ENCODE results near the gene FTL.

FTL gene

GRCh38 chr19:48969276-48970138, 4.4 kb downstream of the FTL start:
- H3K27ac ChIP-seq (ENCODE audit: low read length) = no peak overlapping the region
- peaks cover 59% of the 10 kb centered on the region for H3K36me3 ChIP-seq (ENCODE audit: insufficient read depth, low read depth, low read length)
- H3K9me3 ChIP-seq (ENCODE audit: insufficient read depth, low read depth, low read length) = no peaks in the 10 kb centered on the region
- H3K27me3 ChIP-seq (ENCODE audit: insufficient read depth, low read length) = no peaks in the 10 kb centered on the region
- peaks cover 2% of the 10 kb centered on the region; the same call in 1 of the 2 replicates for H3K4me1 ChIP-seq (ENCODE audit: insufficient read depth, low read length)
- no peak overlapping the region for H3K4me3 ChIP-seq (ENCODE audit: low read length)
- H3K9ac ChIP-seq (ENCODE audit: low read depth, low read length) = no peak overlapping the region

GRCh38 chr19:48970139-48970766, 5.1 kb downstream of the FTL start:
- H3K27me3 ChIP-seq (ENCODE audit: insufficient read depth, low read length) = no peaks in the 10 kb centered on the region
- H3K9ac ChIP-seq (ENCODE audit: low read depth, low read length) = no peak overlapping the region
- H3K27ac ChIP-seq (ENCODE audit: low read length) = no peak overlapping the region
- no peak overlapping the region for H3K4me3 ChIP-seq (ENCODE audit: low read length)
- peaks cover 60% of the 10 kb centered on the region for H3K36me3 ChIP-seq (ENCODE audit: insufficient read depth, low read depth, low read length)
- H3K4me1 ChIP-seq (ENCODE audit: insufficient read depth, low read length) = no peaks in the 10 kb centered on the region
- no peaks in the 10 kb centered on the region for H3K9me3 ChIP-seq (ENCODE audit: insufficient read depth, low read depth, low read length)

GRCh38 chr19:48970923-48971395, 5.8 kb downstream of the FTL start:
- Histone ChIP-seq H3K9ac (ENCODE audit: low read depth, low read length) (no peak overlapping the region), H3K9me3 (ENCODE audit: insufficient read depth, low read depth, low read length) (no peaks in the 10 kb centered on the region), H3K4me3 (ENCODE audit: low read length) (no peak overlapping the region), H3K27me3 (ENCODE audit: insufficient read depth, low read length) (no peaks in the 10 kb centered on the region), H3K4me1 (ENCODE audit: insufficient read depth, low read length) (no peaks in the 10 kb centered on the region), H3K27ac (ENCODE audit: low read length) (no peak overlapping the region), H3K36me3 (ENCODE audit: insufficient read depth, low read depth, low read length) (peaks cover 58% of the 10 kb centered on the region)

GRCh38 chr19:48975947-48976847, 11.1 kb downstream of the FTL start:
- H3K9ac ChIP-seq (ENCODE audit: low read depth, low read length) = no peak overlapping the region
- H3K4me1 ChIP-seq (ENCODE audit: insufficient read depth, low read length) = no peaks in the 10 kb centered on the region
- no peaks in the 10 kb centered on the region for H3K9me3 ChIP-seq (ENCODE audit: insufficient read depth, low read depth, low read length)
- no peak overlapping the region for H3K27ac ChIP-seq (ENCODE audit: low read length)
- no peak overlapping the region for H3K4me3 ChIP-seq (ENCODE audit: low read length)
- peaks cover 24% of the 10 kb centered on the region for H3K36me3 ChIP-seq (ENCODE audit: insufficient read depth, low read depth, low read length)
- no peaks in the 10 kb centered on the region for H3K27me3 ChIP-seq (ENCODE audit: insufficient read depth, low read length)

- Histone ChIP-seq H3K27me3 (ENCODE audit: insufficient read depth, low read length) (no peaks in the 10 kb centered on the region), H3K4me3 (ENCODE audit: low read length) (no peak overlapping the region), H3K36me3 (ENCODE audit: insufficient read depth, low read depth, low read length) (peaks cover 32% of the 10 kb centered on the region), H3K9me3 (ENCODE audit: insufficient read depth, low read depth, low read length) (no peaks in the 10 kb centered on the region), H3K4me1 (ENCODE audit: insufficient read depth, low read length) (no peaks in the 10 kb centered on the region), H3K27ac (ENCODE audit: low read length) (no peak overlapping the region), H3K9ac (ENCODE audit: low read depth, low read length) (no peak overlapping the region)
Measured at GRCh38 chr19:48977061-48977460, 12.0 kb downstream of the FTL start.

- Histone ChIP-seq H3K9me3 (ENCODE audit: insufficient read depth, low read depth, low read length) (no peaks in the 10 kb centered on the region), H3K36me3 (ENCODE audit: insufficient read depth, low read depth, low read length) (peaks cover 50% of the 10 kb centered on the region), H3K27me3 (ENCODE audit: insufficient read depth, low read length) (no peaks in the 10 kb centered on the region), H3K4me1 (ENCODE audit: insufficient read depth, low read length) (no peaks in the 10 kb centered on the region), H3K4me3 (ENCODE audit: low read length) (no peak overlapping the region), H3K9ac (ENCODE audit: low read depth, low read length) (no peak overlapping the region), H3K27ac (ENCODE audit: low read length) (no peak overlapping the region)
Measured at GRCh38 chr19:48982280-48982679, 17.2 kb downstream of the FTL start.

GRCh38 chr19:48985711-48986110, 20.6 kb downstream of the FTL start:
- Histone ChIP-seq H3K9ac (ENCODE audit: low read depth, low read length) (no peak overlapping the region), H3K36me3 (ENCODE audit: insufficient read depth, low read depth, low read length) (peaks cover 63% of the 10 kb centered on the region), H3K27me3 (ENCODE audit: insufficient read depth, low read length) (no peaks in the 10 kb centered on the region), H3K4me1 (ENCODE audit: insufficient read depth, low read length) (no peaks in the 10 kb centered on the region), H3K27ac (ENCODE audit: low read length) (no peak overlapping the region), H3K9me3 (ENCODE audit: insufficient read depth, low read depth, low read length) (no peaks in the 10 kb centered on the region), H3K4me3 (ENCODE audit: low read length) (no peak overlapping the region)

GRCh38 chr19:48986211-48986610, 21.1 kb downstream of the FTL start:
- no peak overlapping the region for H3K4me3 ChIP-seq (ENCODE audit: low read length)
- no peak overlapping the region for H3K27ac ChIP-seq (ENCODE audit: low read length)
- H3K36me3 ChIP-seq (ENCODE audit: insufficient read depth, low read depth, low read length) = peaks cover 62% of the 10 kb centered on the region
- no peaks in the 10 kb centered on the region for H3K4me1 ChIP-seq (ENCODE audit: insufficient read depth, low read length)
- no peak overlapping the region for H3K9ac ChIP-seq (ENCODE audit: low read depth, low read length)
- no peaks in the 10 kb centered on the region for H3K9me3 ChIP-seq (ENCODE audit: insufficient read depth, low read depth, low read length)
- no peaks in the 10 kb centered on the region for H3K27me3 ChIP-seq (ENCODE audit: insufficient read depth, low read length)

GRCh38 chr19:48987323-48987722, 22.2 kb downstream of the FTL start:
- H3K9ac ChIP-seq (ENCODE audit: low read depth, low read length) = no peak overlapping the region
- H3K4me3 ChIP-seq (ENCODE audit: low read length) = no peak overlapping the region
- no peaks in the 10 kb centered on the region for H3K9me3 ChIP-seq (ENCODE audit: insufficient read depth, low read depth, low read length)
- H3K27me3 ChIP-seq (ENCODE audit: insufficient read depth, low read length) = no peaks in the 10 kb centered on the region
- peaks cover 6% of the 10 kb centered on the region for H3K4me1 ChIP-seq (ENCODE audit: insufficient read depth, low read length)
- no peak overlapping the region for H3K27ac ChIP-seq (ENCODE audit: low read length)
- H3K36me3 ChIP-seq (ENCODE audit: insufficient read depth, low read depth, low read length) = peaks cover 51% of the 10 kb centered on the region

GRCh38 chr19:48988286-48988685, 23.2 kb downstream of the FTL start:
- peaks cover 6% of the 10 kb centered on the region for H3K4me1 ChIP-seq (ENCODE audit: insufficient read depth, low read length)
- H3K27me3 ChIP-seq (ENCODE audit: insufficient read depth, low read length) = no peaks in the 10 kb centered on the region
- H3K9ac ChIP-seq (ENCODE audit: low read depth, low read length) = no peak overlapping the region
- H3K4me3 ChIP-seq (ENCODE audit: low read length) = no peak overlapping the region
- no peaks in the 10 kb centered on the region for H3K9me3 ChIP-seq (ENCODE audit: insufficient read depth, low read depth, low read length)
- H3K27ac ChIP-seq (ENCODE audit: low read length) = no peak overlapping the region
- H3K36me3 ChIP-seq (ENCODE audit: insufficient read depth, low read depth, low read length) = peaks cover 51% of the 10 kb centered on the region

GRCh38 chr19:48988860-48989259, 23.8 kb downstream of the FTL start:
- no peak overlapping the region for H3K27ac ChIP-seq (ENCODE audit: low read length)
- no peak overlapping the region for H3K9ac ChIP-seq (ENCODE audit: low read depth, low read length)
- H3K36me3 ChIP-seq (ENCODE audit: insufficient read depth, low read depth, low read length) = peaks cover 49% of the 10 kb centered on the region
- H3K4me1 ChIP-seq (ENCODE audit: insufficient read depth, low read length) = peaks cover 6% of the 10 kb centered on the region
- no peak overlapping the region for H3K4me3 ChIP-seq (ENCODE audit: low read length)
- H3K9me3 ChIP-seq (ENCODE audit: insufficient read depth, low read depth, low read length) = no peaks in the 10 kb centered on the region
- no peaks in the 10 kb centered on the region for H3K27me3 ChIP-seq (ENCODE audit: insufficient read depth, low read length)
